ENCODE results near the gene PIANP.

- TF ChIP-seq CTCF (conservative IDR thresholded peaks at IDR 0.05; ENCODE audit: low read length) (no peak), EZH2phosphoT487 (IDR thresholded peaks at IDR 0.05; ENCODE audit: borderline replicate concordance, low read depth, low read length) (no peak)
Observed at GRCh38 chr12:6646276-6647082, 54.1 kb downstream of the PIANP start.

Measured in OCI-LY7 (cell line).